Fibroblast of lung (primary cell): ENCODE measurements around the gene SUFU.
"Not testable (repeated sequence)": the region's sequence is repeated elsewhere in the genome, so short reads cannot be mapped to it uniquely, and the experiment has no call there.

Source experiments
- CTCF ChIP-seq, 2 donors: IDR thresholded peaks in 1 of 2; conservative IDR thresholded peaks in 1 of 2; 1 replicate in 1 of 2; 2 replicates in 1 of 2; pipeline ENCODE4 v1.5.1; 2011 to 2012; ENCODE audit warnings: low read length in 2 of 2, control low read depth in 1 of 2, inconsistent platforms in 1 of 2, low read depth in 1 of 2, mild to moderate bottlenecking in 1 of 2
- EZH2 ChIP-seq: IDR thresholded peaks from 2 replicates; pipeline ENCODE4 v1.5.1; 2012; ENCODE audit warnings: low read length, control low read depth, mild to moderate bottlenecking; ENCODE audit errors: missing control alignments

DNA sequence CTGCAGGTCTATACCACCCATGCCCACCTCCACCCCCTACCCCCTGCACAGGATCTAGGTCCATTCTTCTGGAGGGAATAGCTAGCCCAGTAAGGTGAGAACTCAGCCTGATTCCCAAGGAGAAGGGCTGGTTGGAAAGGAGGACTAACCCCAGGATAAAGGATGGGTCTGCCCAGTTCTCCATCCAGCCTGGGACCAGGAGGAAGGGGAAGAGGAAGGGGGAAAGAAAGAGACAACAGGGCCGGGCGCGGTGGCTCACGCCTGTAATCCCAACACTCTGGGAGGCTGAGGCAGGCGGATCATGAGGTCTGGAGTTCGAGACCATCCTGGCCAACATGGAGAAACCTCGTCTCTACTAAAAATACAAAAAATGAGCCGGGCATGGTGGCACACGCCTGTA is 31.2 kb downstream of the SUFU start:
- TF ChIP-seq EZH2; CTCF (conservative IDR thresholded peaks at IDR 0.05 in 1 of 2, IDR thresholded peaks at IDR 0.05 in 1 of 2; ENCODE audit: low read depth in 1 of 2, low read length in 2 of 2): not testable (repeated sequence)
